ENCODE measurements around the gene RIC8B. TPM values are rescaled to one million over a fixed set of nuclear protein-coding genes. Genes with fewer than 3 reads are reported as not detected.

RIC8B gene
- total RNA-seq, 1 experiment from 2014 or later, result 12.7 TPM

DNA sequence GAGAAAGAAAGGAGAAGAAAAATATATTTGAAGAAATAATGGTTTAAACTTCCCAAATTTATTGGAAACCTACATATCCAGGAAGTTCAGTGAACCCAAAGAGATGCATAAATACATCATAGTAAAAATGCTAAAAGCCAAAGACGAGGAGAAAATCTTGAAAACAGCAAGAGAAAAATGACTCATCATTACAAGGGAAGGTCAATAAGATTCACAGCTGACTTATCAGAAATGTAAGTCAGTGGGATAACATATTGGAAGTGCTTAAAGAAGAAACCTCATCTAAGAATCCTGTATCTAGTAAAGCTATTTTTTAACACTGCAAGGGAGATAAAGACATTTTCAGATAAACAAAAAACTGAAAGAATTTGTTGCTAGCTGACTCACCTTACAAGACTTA is 19.9 kb downstream of the RIC8B start:
- no peak for DNase-seq (ENCODE audit: low read depth)

GRCh38 chr12:106801167-106801708 is 26.8 kb downstream of the RIC8B start:
- DNase-seq (ENCODE audit: low read depth), result no peak

GRCh38 chr12:106801830-106802533 is 27.5 kb downstream of the RIC8B start:
- DNase-seq (ENCODE audit: low read depth), result no peak

DNA sequence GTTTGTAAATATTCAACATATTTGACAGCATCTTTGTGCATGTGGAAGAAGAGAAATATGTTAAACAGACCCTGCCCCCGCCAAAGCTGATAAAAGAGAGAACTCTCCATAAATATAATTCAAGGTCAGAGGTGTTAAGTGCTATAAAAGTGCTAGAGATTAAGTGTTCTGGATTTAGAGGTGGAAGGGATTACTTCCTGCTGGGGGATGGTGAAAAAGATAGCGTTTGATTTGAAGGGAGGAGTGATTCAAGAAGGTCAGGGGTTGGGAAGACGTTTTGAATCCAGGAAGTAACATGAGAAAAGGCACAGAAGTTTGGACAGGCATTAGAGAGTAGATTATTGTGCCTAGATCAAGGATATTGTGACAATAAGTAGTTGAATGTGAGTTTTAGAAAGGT is 30.2 kb downstream of the RIC8B start:
- DNase-seq (ENCODE audit: low read depth), result no peak

- DNase-seq (ENCODE audit: low read depth), result no peak
Observed at GRCh38 chr12:106814714-106815113, 40.2 kb downstream of the RIC8B start.

DNA sequence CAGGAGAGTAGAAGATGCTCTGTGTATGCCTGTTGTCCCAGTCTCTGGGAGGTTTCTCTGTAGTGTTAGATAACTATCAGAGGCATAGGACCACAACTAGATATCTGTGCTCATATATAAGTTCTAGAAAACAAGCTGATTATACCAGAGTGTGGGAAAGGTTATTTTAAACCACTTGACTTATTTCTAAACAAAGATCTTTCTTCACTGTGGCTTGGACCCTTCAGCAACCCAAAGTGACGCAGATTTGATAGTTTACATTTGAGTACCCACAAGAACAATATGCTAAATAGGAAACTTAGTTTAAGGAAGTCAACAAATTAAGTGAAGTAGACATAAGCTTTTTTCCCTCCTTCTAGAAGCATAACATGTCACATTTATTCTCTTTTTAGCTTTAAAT is 41.3 kb downstream of the RIC8B start:
- no peak for DNase-seq (ENCODE audit: low read depth)

GRCh38 chr12:106816231-106816630 is 41.7 kb downstream of the RIC8B start:
- DNase-seq (ENCODE audit: low read depth), result no peak

GRCh38 chr12:106819991-106820390 is 45.5 kb downstream of the RIC8B start:
- DNase-seq (ENCODE audit: low read depth), result no peak

DNA sequence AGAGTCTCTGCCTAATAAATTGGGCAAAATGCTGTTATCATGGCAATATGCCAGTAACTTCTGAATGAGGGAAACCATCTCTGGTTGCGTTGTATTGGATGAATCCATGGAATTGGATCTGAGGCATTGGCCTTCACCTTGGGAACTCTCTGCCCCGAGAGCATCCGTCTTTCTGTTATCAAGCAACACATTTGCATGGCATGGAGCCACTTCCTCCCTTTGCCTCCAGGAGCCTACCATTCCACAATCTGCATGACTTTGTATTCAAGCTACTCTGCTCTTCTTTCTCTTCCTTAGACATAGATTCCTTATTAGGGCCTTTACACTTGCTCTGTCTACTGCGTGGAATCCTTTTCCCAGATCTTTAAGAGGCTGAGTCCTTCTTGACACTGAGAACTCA is 57.2 kb downstream of the RIC8B start:
- no peak for DNase-seq (ENCODE audit: low read depth)

- no peak for DNase-seq (ENCODE audit: low read depth)
Observed at GRCh38 chr12:106837782-106838181, 63.3 kb downstream of the RIC8B start.

GRCh38 chr12:106839333-106839732 is 64.9 kb downstream of the RIC8B start:
- DNase-seq (ENCODE audit: low read depth), result no peak

- peak; percentile 58 for DNase-seq (ENCODE audit: low read depth)
Observed at GRCh38 chr12:106840243-106840642, 65.8 kb downstream of the RIC8B start.

DNA sequence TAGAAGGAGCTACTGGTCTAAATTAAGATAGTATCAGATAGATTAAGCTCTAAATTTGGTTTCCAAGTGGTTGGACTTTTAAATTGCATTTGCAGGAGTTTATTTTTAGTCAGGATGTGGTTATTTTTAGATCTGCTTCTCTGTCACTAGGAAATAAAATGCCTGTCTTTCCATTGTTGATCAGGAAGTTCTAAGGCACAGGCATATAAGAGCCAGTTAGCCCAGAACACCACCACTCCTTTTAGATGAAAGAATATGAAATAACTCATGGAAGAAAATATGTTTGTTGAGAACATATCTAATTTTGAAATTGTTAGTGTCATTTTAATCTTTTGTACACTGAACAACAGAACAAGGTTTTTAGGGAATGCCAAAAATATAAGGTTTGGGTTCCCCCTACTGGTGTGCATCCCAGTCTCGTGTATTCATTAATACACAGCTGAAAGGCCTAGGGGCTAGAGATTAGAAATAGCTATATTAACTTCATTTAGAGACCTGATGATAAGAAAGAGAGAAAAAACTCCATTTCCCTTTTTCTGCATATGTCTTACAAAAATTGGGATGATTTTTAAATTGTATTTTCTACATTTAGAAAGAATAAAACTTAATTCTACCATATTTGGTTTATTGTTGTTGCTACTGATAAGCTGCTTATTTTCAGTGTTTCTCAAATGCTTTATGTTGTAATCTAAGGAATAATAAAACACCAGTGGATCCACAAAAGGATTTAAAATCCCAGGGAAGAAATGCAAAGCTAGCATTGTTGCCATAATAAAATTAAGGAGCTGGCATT is 67.2 kb downstream of the RIC8B start:
- DNase-seq (ENCODE audit: low read depth), result peak; percentile 50

- DNase-seq (ENCODE audit: low read depth), result no peak
Observed at GRCh38 chr12:106845902-106846301, 71.4 kb downstream of the RIC8B start.

- DNase-seq (ENCODE audit: low read depth), result no peak
Observed at GRCh38 chr12:106847861-106848260, 73.4 kb downstream of the RIC8B start.

DNA sequence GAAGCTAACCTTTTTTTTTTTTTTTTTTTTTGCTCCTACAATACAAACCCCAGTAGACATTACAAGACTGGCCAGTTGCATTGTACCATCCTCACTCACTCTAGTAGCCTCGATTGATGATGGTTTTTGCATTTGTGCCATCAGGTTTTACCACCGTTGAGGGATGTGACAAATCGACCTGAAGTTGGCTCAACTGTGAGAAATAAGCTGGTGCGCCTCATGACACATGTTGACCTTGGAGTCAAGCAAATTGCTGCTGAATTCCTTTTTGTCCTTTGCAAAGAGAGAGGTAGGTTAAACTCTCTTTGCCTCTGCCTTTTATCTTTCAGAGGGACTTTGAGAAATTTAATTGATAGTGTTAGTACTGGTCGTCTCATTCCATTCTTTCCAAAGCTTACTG is 76.8 kb downstream of the RIC8B start:
- DNase-seq (ENCODE audit: low read depth), result no peak

- no peak for DNase-seq (ENCODE audit: low read depth)
Observed at GRCh38 chr12:106854723-106855122, 80.2 kb downstream of the RIC8B start.

GRCh38 chr12:106855221-106855758 is 80.8 kb downstream of the RIC8B start:
- no peak for DNase-seq (ENCODE audit: low read depth)

- DNase-seq (ENCODE audit: low read depth), result no peak
Observed at GRCh38 chr12:106861984-106862916, 87.8 kb downstream of the RIC8B start.

DNA sequence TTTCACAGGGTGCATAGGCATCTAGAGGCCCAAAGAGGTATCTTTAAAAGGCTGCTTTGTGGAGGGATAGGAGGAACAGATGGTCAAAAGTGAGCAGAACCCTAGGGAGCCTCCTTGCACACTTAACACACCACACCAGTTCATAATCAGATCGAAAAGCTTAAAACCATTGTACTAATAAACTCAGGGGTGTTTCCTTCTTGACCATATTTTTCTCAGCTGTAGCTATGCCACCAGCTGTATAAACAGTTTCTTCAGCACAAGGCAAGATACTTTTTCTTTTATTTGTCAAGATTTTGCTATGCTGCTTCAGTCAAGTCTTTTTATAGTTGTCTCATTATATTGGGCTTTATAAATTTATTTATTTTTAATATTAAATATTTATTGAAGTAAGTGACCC is 88.7 kb downstream of the RIC8B start:
- DNase-seq (ENCODE audit: low read depth), result no peak

- no peak for DNase-seq (ENCODE audit: low read depth)
Observed at GRCh38 chr12:106865683-106866082, 91.2 kb downstream of the RIC8B start.

Data from HT1080 (cell line).